Right renal cortex interstitium (tissue), 3 donors: ENCODE measurements around the gene LOXL3. TPM values are rescaled to one million over a fixed set of nuclear protein-coding genes. Genes with fewer than 3 reads are reported as not detected.
"Not testable (repeated sequence)": the region's sequence is repeated elsewhere in the genome, so short reads cannot be mapped to it uniquely, and the experiment has no call there.

Experiments used
- DNase-seq, 3 donors: peaks; one replicate each; pipeline ENCODE4 v3.0.0-alpha.2; 2013; ENCODE audit warnings: low read depth in 3 of 3, low spot score in 2 of 3
- polyA plus RNA-seq, 3 donors: library from polyadenylated mRNA; unstranded; fragments of 120-200 nt; gene quantifications; one replicate each; pipeline ENCODE4 v1.2.1, GENCODE V29; 2013; ENCODE audit not compliant: insufficient read length in 3 of 3

Gene LOXL3
- polyA plus RNA-seq, 3 donors, result 9.2 to 9.9 (median 9.8) TPM

DNA sequence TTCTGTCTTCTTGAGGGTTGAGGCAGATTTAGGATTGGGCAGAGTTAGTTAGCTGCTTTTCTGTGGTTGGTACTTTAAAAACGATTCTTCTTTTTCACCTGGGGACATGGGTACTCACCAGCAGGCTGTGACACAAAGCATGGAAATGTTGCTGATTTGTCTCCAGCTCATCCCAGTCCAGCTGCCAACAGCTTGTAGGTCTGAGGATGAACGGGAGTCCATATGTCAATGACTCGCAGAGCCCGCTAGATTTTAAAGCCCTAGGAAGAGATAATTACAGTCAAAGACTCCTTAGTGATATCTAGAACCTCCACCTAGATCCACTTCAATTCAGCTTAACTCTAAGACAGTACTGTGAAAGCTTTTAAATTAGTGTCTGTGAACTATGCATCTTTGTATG lies 21.6 kb upstream of the LOXL3 start:
- no peak for DNase-seq

DNA sequence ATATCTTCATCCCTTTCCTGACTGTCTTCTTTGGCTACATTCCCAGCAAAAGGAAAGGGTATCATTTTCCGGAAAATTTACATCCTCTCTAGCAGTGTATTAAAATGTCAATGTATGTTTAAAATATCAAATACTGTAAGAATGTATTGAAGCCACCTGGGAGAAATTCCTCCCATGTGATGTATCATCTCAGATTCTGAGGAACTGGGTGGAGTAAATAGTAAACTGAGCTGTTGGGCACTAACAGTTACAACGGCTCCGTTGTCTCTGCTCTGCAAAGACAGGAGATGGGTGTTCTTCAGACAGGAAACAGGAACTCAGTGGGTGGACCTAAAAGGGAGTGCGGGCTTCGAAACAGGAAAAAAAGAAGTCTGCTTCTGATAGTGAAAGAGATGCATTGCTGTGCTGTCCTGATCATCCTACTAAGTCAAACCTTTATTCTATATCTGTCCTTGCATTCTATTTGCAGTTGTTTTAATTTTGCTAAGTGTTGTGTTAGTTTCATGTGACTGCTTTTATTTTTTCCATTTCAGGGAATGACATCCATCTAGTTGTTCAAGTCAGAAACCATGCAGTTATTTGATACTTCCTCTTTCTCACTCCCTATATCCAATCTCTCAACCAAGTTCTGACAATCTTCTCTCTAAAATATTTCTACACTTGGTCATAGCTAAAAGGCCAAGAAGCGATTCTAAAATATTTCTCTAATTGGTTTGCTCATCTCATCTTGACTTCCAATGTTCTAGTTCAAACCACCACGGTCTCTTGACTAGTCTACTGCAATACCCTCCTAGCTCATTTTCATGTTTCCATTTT lies 20.2 kb upstream of the LOXL3 start:
- no peak for DNase-seq

DNA sequence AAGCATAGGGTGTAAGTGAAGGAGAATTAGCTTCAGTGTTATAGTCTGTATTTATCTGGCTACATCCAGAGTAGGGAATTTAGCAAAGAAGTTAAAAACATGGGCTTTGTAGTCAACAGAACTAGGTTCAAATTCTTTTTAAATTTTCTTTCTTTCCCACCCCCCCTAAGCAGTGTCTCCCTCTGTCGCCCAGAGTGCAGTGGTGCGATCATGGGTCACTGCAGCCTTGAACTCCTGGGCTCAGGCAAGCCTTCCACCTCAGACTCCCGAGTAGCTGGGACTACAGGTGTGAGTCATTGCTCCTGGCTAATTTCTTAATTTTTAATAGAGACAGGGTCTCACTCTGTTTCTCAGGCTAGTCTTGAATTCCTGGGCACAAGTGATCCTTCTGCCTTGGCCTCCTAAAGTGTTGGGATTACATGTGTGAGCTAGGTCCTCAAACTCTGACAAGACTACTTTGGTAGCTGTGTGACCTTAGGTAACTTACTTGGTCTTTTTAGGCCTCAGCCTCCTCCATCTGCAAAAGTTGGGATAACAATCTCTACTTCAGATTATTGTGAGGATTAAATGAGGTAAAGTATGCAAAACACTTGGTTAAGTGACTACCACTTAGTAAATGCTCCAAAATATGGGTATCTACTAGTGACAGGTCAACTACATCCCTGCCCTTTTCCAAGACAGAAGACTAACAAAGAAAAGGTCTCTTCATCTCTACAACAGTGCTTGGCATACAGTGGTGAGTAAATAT lies 18.6 kb upstream of the LOXL3 start:
- DNase-seq, result no peak

DNA sequence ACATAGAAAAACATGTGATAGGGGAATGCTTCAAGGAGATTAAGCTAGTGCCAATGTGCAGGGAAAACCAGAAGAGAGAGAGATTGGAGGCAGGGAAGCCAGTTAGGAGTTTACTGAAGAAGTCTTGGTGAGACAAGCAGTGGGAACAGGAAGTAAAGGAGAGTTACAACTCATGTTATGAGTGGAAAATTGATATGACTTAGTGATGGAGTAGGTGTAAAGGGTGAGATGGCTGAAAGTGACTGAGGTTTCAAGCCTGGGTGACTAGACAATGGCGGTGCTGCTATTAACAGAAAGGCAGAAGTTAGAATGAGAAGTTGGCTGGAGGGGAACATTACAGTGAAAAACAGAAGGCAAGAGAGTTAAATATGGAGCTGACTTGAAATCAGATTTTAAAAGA lies 17.3 kb upstream of the LOXL3 start:
- DNase-seq, result no peak

DNA sequence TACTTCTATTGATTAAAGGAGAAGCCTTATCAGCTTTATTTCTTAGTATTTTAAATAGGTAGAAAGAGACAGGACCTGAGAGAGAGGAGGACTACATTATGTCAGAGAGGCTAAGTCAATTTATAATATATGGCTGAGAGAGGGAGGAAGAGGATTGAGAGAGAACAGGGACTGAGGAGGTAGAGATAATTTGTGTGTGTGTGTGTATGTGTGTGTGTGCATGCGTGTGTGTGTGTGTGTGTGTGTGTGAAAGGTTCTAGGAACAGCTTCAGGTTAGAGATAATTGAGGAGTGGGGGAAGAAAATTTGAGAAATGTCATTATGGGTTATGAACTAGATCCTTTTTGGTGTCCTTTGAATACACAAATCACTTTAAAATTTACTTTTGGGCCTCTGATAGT lies 15.9 kb upstream of the LOXL3 start:
- DNase-seq, result no peak

DNA sequence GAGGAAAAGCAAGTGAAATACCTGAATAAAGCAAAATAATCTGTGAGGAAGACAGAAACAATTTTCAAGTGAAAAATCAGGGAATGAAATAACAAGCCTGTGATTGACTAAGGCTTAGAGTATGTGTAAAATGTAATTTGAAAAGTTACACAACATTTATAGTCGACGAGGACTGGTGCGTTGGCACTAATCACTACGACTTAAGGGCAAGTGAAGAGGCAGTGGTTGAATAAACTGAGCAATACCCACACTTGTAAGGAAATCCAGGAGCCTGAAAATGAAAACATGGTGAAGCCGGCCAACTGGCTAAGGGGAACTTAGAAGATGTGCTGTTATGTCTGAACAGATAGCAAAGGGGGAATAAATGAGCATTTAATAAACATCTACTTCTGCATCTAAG lies 14.1 kb upstream of the LOXL3 start:
- DNase-seq, result no peak

DNA sequence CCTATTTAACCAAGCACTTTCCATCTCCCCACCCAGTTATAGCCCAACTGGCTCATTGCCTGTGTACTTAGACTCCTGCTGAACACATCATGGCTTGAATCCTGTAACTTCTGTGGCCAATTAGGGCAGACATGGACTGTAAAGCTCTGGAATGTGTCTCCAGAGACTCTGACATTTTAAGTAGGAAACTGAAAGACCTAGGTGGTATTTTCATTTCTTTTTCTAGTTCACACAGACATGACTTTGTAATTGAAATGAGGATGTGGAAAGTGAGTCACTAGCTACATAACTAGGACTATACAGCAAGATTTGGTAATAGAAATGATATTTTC lies 13.0 kb upstream of the LOXL3 start:
- no peak for DNase-seq

- DNase-seq, result no peak
These were observed 12.5 kb upstream of the LOXL3 start for GRCh38 chr2:74566076-74566753.

DNA sequence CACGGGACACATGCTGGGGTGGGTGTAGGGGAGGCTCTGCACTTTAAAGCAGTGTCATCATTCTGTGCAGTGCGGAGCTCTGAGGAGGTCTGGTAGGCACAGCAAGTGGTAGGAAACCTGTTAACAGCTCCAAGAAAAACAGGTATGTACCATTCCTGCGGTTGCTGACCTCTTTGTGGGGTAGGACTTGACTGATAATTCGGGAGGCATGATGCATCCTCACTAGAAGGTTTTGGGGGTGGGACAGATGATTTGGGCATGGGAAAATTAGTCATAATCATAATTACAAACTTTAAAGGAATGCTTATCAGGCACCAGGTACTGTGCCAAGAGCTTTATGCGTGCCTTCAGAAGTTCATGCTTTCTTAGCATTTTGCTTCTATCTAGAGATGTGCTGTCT lies 10.5 kb upstream of the LOXL3 start:
- DNase-seq, result no peak

- no peak for DNase-seq
These were observed 8.5 kb upstream of the LOXL3 start for GRCh38 chr2:74562126-74562775.

GRCh38 chr2:74561022-74561421 lies 7.3 kb upstream of the LOXL3 start:
- DNase-seq, result not testable (repeated sequence)

- DNase-seq, result no peak
These were observed 6.8 kb upstream of the LOXL3 start for GRCh38 chr2:74560591-74560990.

DNA sequence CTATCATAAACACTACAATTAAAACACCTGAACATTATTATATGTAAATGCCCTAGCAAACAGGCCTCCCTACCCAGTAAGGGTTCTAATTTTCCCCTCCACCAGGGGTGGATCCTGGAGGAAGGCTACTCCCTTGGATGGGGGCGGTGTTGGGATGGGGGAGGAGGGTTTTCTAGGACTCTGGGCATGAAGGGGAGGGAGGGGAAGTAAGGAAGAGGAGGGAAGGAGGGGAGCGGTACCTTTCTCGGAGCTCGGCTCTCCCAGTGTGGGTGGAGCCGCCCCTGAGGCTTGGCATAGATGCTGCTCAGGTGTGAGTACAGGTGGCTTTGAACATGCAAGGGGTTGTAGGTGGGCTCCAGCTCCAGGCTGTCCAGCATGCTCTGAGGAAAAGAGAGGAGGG lies 6.2 kb upstream of the LOXL3 start:
- DNase-seq, result no peak

GRCh38 chr2:74558284-74559230 lies 4.8 kb upstream of the LOXL3 start:
- no peak for DNase-seq

GRCh38 chr2:74556831-74557370 lies 3.2 kb upstream of the LOXL3 start:
- DNase-seq, result no peak

DNA sequence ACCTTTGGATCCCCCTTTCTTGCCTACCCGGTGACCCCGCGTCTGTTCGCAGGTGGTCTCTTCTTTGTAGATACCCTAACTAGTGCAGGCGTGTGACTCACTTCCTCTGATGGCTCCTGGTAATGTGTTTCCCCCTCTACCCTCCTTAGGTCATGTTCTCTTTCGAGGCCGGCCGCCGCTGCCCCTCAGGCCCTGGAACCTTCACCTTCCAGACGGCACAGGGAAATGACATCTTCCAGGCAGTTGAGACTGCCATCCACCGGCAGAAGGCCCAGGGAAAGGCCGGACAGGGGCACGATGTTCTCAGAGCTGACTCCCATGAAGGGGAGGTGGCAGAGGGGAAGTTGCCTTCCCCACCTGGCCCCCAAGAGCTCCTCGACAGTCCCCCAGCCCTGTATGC lies 2.4 kb upstream of the LOXL3 start:
- DNase-seq, result no peak

GRCh38 chr2:74555610-74556103 lies 1.9 kb upstream of the LOXL3 start:
- no peak for DNase-seq

GRCh38 chr2:74554820-74555531 lies 1.2 kb upstream of the LOXL3 start:
- no peak for DNase-seq
